Endothelial cell of umbilical vein (primary cell): Measurements from ENCODE around the gene FHOD3. TPM values are rescaled to one million over a fixed set of nuclear protein-coding genes. Genes with fewer than 3 reads are reported as not detected.

Source experiments
- BruUV-seq: library from RNA; stranded (reverse); fragments of 400-500 nt; replicated peaks from 2 replicates; lab custom pipeline; 2021; lab: Mats Ljungman, UMichigan
- CTCF ChIA-PET: fragments of 300-600, 350-600 bp; sonication (Branson Sonifier 250); formaldehyde crosslinking; loops from one replicate; lab custom pipeline; 2021; ENCODE audit warnings: antibody characterized with exemption, inconsistent platforms; lab: Charles Lee
- POLR2A ChIA-PET: fragments of 300-600, 350-600 bp; sonication (Branson Sonifier 250); formaldehyde crosslinking; loops from one replicate; lab custom pipeline; 2021; ENCODE audit warnings: antibody characterized with exemption, inconsistent platforms; lab: Charles Lee
- DNase-seq: peaks from one replicate; pipeline ENCODE4 v3.0.0-alpha.2; 2011; ENCODE audit warnings: low read depth, low spot score
- FAIRE-seq: peaks from 2 replicates; lab custom pipeline; 2011; peaks lifted over from hg19 to GRCh38; lab: Jason Lieb, UNC
- H2AFZ ChIP-seq: 2 replicates; pipeline ENCODE4 v1.6.0; 2012; ENCODE audit warnings: low read depth, low read length, control low read depth, inconsistent platforms
- H3K27ac ChIP-seq: 2 replicates; pipeline ENCODE4 v1.5.1; 2011; ENCODE audit warnings: low read depth, mild to moderate bottlenecking, control low read depth, low read length, moderate library complexity; ENCODE audit not compliant: insufficient read depth
- H3K27me3 ChIP-seq, 2 experiments: 2 replicates each; pipeline versions ENCODE4 v1.6.0 to v1.6.1; 2011; ENCODE audit warnings: low read length in 2 of 2, mixed read lengths in 1 of 2; ENCODE audit not compliant: control insufficient read depth in 2 of 2, insufficient read depth in 2 of 2
- H3K36me3 ChIP-seq, 2 experiments: 2 replicates in 1 of 2; 3 replicates in 1 of 2; pipeline ENCODE4 v1.5.1; 2011; ENCODE audit warnings: low read length in 2 of 2, mild to moderate bottlenecking in 1 of 2, moderate library complexity in 1 of 2; ENCODE audit not compliant: control insufficient read depth in 2 of 2, insufficient read depth in 2 of 2; ENCODE audit errors: extremely low read depth in 1 of 2
- H3K4me1 ChIP-seq: 3 replicates; pipeline ENCODE4 v1.5.1; 2011; ENCODE audit warnings: mild to moderate bottlenecking, low read length; ENCODE audit not compliant: control insufficient read depth, insufficient read depth; ENCODE audit errors: extremely low read depth
- H3K4me2 ChIP-seq: 2 replicates; pipeline ENCODE4 v1.6.1; 2011; ENCODE audit warnings: low read length, control low read depth, mixed read lengths; ENCODE audit not compliant: insufficient read depth
- H3K4me3 ChIP-seq, 3 experiments: fragments of 200-600 bp in 1 of 3; sonication (generic), shearing (Covaris generic) in 1 of 3; replicated peaks in 1 of 3; 2 replicates each; pipeline ENCODE4 v1.5.1; 2011 to 2016; ENCODE audit warnings: control low read depth in 3 of 3, low read length in 3 of 3, mild to moderate bottlenecking in 2 of 3, inconsistent platforms in 1 of 3, low read depth in 1 of 3, moderate library complexity in 1 of 3; ENCODE audit not compliant: insufficient read depth in 1 of 3
- H3K79me2 ChIP-seq: 2 replicates; pipeline ENCODE4 v1.6.0; 2012; ENCODE audit warnings: low read length, inconsistent platforms; ENCODE audit not compliant: control insufficient read depth, insufficient read depth
- H3K9ac ChIP-seq: replicated peaks from 2 replicates; pipeline ENCODE3; 2011; ENCODE audit warnings: low read length, control low read depth; ENCODE audit not compliant: insufficient read depth; ENCODE audit errors: extremely low read depth
- H3K9me1 ChIP-seq: replicated peaks from 3 replicates; pipeline ENCODE4 v1.6.0; 2011; ENCODE audit warnings: mild to moderate bottlenecking, low read length; ENCODE audit not compliant: control insufficient read depth, insufficient read depth; ENCODE audit errors: extremely low read depth
- H3K9me3 ChIP-seq: replicated peaks from 2 replicates; pipeline ENCODE4 v1.5.1; 2012; ENCODE audit warnings: low read length, inconsistent platforms; ENCODE audit not compliant: control insufficient read depth, insufficient read depth
- H4K20me1 ChIP-seq: replicated peaks from 2 replicates; pipeline ENCODE3; 2011; ENCODE audit warnings: mild to moderate bottlenecking, low read length; ENCODE audit not compliant: control insufficient read depth, insufficient read depth; ENCODE audit errors: extremely low read depth
- JUN ChIP-seq: IDR thresholded peaks from 2 replicates; pipeline ENCODE4 v1.6.1; 2011; ENCODE audit warnings: borderline replicate concordance, low read depth; ENCODE audit not compliant: insufficient read length, insufficient read depth
- POLR2A ChIP-seq: IDR thresholded peaks from 2 replicates; pipeline ENCODE4 v1.6.1; 2012; ENCODE audit warnings: low read depth, mild to moderate bottlenecking, control low read depth, low read length
- POLR2AphosphoS5 ChIP-seq: IDR thresholded peaks from 2 replicates; pipeline ENCODE4 v1.6.1; 2012; ENCODE audit warnings: low read depth, mild to moderate bottlenecking, control low read depth, low read length, moderate library complexity; ENCODE audit not compliant: insufficient read depth
- dilution Hi-C: fragments of 300-500 bp; cut with MboI; formaldehyde crosslinking; loops from one replicate; pipeline ENCODE4 v1.15.0; 2019; ENCODE audit warnings: low sequenced_read_pairs; ENCODE audit not compliant: extremely low pct_ligation_motif_present
- intact Hi-C: fragments of 100-400 bp; cut with micrococcal nuclease; formaldehyde crosslinking; loops from one replicate; pipeline ENCODE4 v1.10.0; 2022
- polyA plus RNA-seq, 4 experiments: library from polyadenylated mRNA; depleted of rRNA in 3 of 4; stranded (reverse) in 3 of 4; unstranded in 1 of 4; fragments of >200 nt; gene quantifications; 2 replicates each; pipeline versions ENCODE4 v1.2.1 to v1.2.3, GENCODE V29; 2011 to 2012; ENCODE audit warnings: missing spikeins in 1 of 4
- total RNA-seq: library from RNA; stranded (reverse); gene quantifications from 2 replicates; pipeline ENCODE4 v1.2.3, GENCODE V29; 2021
- TF ChIP-seq, protein P1 (sequence below): IDR thresholded peaks from 2 replicates; pipeline ENCODE4 v1.6.1; 2011; ENCODE audit not compliant: insufficient read depth, insufficient read length
- TF ChIP-seq, protein P2 (sequence below), 2 donors: IDR thresholded peaks; 1 replicate in 1 of 2; 2 replicates in 1 of 2; pipeline ENCODE4 v1.5.1; 2011; ENCODE audit warnings: low read length in 2 of 2, mild to moderate bottlenecking in 2 of 2, moderate library complexity in 2 of 2, control low read depth in 1 of 2, inconsistent platforms in 1 of 2, low read depth in 1 of 2; ENCODE audit not compliant: insufficient read depth in 1 of 2; ENCODE audit errors: extremely low read depth in 1 of 2

Gene FHOD3
- total and polyA plus RNA-seq, 2 donors (not counting 3 experiments of a cell fraction or from before 2014, with no cell fraction given): 0.06 to 1.5 TPM

DNA sequence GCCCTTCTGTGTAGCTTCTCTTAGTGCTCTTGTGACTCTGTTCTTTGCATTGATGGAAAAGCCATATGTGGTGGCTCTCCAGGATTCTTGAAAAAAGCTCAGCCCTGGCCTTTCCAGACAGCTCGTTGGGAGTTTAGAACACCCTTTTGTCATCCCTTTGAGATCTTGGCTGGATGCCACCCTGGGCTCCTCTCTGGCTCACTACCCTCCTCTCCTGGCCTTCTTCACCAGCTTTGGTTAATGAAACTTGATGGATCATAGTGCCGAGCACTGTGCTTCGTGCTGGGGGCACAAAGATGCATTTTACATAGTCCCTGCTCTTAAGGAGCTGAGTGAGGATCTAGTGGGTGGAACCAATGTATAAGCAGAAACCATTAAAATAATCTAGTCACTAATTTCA lies 15.6 kb upstream of the FHOD3 start:
- POLR2A ChIA-PET: no interaction called here

More for the DNA sequence above, 15.6 kb upstream of the FHOD3 start:
- BruUV-seq: no TSS peak
- Histone ChIP-seq H3K27ac (no peak overlapping the region), H3K4me3 (no peak overlapping the region), H3K79me2 (no peaks in the 10 kb centered on the region), H3K27me3 (peaks cover 13 to 40% of the 10 kb centered on the region in 2 experiments), H3K9ac (no peak overlapping the region), H3K4me2 (no peak overlapping the region), H3K36me3 (no peaks in the 10 kb centered on the region), H3K9me1 (no peaks in the 10 kb centered on the region), H3K4me1 (no peaks in the 10 kb centered on the region), H4K20me1 (no peaks in the 10 kb centered on the region), H3K9me3 (no peaks in the 10 kb centered on the region), H2AFZ (no peak overlapping the region)
- no peak for TF ChIP-seq POLR2AphosphoS5
- no peak for TF ChIP-seq JUN
- TF ChIP-seq, protein P1, sequence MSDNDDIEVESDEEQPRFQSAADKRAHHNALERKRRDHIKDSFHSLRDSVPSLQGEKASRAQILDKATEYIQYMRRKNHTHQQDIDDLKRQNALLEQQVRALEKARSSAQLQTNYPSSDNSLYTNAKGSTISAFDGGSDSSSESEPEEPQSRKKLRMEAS: no peak
- no peak for TF ChIP-seq POLR2A
- TF ChIP-seq, protein P2, sequence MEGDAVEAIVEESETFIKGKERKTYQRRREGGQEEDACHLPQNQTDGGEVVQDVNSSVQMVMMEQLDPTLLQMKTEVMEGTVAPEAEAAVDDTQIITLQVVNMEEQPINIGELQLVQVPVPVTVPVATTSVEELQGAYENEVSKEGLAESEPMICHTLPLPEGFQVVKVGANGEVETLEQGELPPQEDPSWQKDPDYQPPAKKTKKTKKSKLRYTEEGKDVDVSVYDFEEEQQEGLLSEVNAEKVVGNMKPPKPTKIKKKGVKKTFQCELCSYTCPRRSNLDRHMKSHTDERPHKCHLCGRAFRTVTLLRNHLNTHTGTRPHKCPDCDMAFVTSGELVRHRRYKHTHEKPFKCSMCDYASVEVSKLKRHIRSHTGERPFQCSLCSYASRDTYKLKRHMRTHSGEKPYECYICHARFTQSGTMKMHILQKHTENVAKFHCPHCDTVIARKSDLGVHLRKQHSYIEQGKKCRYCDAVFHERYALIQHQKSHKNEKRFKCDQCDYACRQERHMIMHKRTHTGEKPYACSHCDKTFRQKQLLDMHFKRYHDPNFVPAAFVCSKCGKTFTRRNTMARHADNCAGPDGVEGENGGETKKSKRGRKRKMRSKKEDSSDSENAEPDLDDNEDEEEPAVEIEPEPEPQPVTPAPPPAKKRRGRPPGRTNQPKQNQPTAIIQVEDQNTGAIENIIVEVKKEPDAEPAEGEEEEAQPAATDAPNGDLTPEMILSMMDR (IDR thresholded peaks at IDR 0.05; ENCODE audit: extremely low read depth in 1 of 2, insufficient read depth in 1 of 2, low read depth in 1 of 2, low read length in 2 of 2): no peak
- CTCF ChIA-PET: interaction anchor here (1.1 to 11.3 kb wide), 6 partner anchors 10 to 526 kb away, joined by 3 to 386 read pairs (median 15); partner anchors contain the start of genes ELP2 and SLC39A6
- DNase-seq (no peak), FAIRE-seq (no peak)
- intact Hi-C loops: loop anchor here (10.0 kb wide), 1 partner anchor 527 kb away; no protein-coding TSS in a partner anchor
- dilution Hi-C loops: no loop called here
